Measurements from ENCODE around the gene ABCA7. TPM values are rescaled to one million over a fixed set of nuclear protein-coding genes. Genes with fewer than 3 reads are reported as not detected.

Gene ABCA7
- total RNA-seq, 1 experiment from 2014 or later = 91.4 TPM

DNA sequence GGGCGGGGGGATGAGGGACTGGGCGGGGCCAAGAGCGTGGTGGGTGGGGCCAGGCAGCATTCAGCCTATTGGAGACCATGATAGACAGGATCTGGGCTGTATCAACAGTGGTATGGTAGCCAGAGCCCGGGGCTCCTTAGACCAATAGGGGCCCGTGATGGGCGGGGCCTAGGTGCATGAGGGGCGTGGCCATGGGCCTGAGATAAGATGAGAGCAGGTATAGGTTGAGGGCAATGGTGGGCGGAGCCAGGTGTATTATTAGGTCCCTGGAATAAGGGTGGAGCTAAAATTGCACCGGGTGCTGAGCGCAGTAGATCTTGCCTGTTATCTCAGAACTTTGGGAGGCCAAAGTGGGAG lies 5.3 kb downstream of the ABCA7 start:
- Histone ChIP-seq H3K9me2 (ENCODE audit: insufficient read depth) (no peaks in the 10 kb centered on the region), H3K4me1 (ENCODE audit: control insufficient read depth in 1 of 2, insufficient read depth in 2 of 2, low read length in 2 of 2) (peaks cover 30 to 60% of the 10 kb centered on the region in 2 experiments), H3K27ac (ENCODE audit: low read depth, low read length) (peak overlapping the region; percentile 74), H3K36me3 (ENCODE audit: control insufficient read depth in 1 of 2, insufficient read depth in 2 of 2, low read length in 2 of 2) (peaks cover 0 to 15% of the 10 kb centered on the region in 2 experiments; a peak in 1 of 4 replicates), H2AFZ (ENCODE audit: low read depth, low read length, poor library complexity, severe bottlenecking) (no peak overlapping the region), H4K20me1 (ENCODE audit: insufficient read depth) (no peaks in the 10 kb centered on the region), H3K9me3 (ENCODE audit: control insufficient read depth in 1 of 2, insufficient read depth in 1 of 2, low read depth in 1 of 2, low read length in 2 of 2) (no peaks in the 10 kb centered on the region), H3K4me3 (replicated peaks in 1 of 2; ENCODE audit: low read depth in 1 of 2, low read length in 2 of 2) (no peak overlapping the region), H3K4me2 (ENCODE audit: low read length) (no peak overlapping the region; the same call in 1 of the 2 replicates), H3K9ac (ENCODE audit: low read length) (no peak overlapping the region), H3K27me3 (ENCODE audit: insufficient read depth, low read length) (no peaks in the 10 kb centered on the region), H3K79me2 (ENCODE audit: insufficient read depth, low read length) (peaks cover 12% of the 10 kb centered on the region; the same call in 1 of the 2 replicates)
- BruUV-seq (replicated peaks) = no TSS peak
- no peak for TF ChIP-seq POLR2AphosphoS5 (IDR thresholded peaks at IDR 0.05; ENCODE audit: low read depth, low read length)
- TF ChIP-seq POLR2A (IDR thresholded peaks at IDR 0.05; ENCODE audit: borderline replicate concordance, extremely low read depth, insufficient read depth, insufficient read length) = peak; percentile 46
- ATAC-seq (peak; percentile 69), DNase-seq (ENCODE audit: low read depth, low spot score) (peak; percentile 95)
- RAD21 ChIA-PET (ENCODE audit: low non-redundant PET in 1 of 2, low total read pairs in 2 of 2, uncharacterized antibody in 2 of 2, unreplicated experiment in 2 of 2) = no interaction called here
- POLR2A ChIA-PET = interaction anchor here (1.0 to 2.0 kb wide), 3 partner anchors 16 to 224 kb away, joined by 4 to 7 read pairs (median 7); partner anchors contain the start of genes CIRBP and RNU6-2
- intact Hi-C loops (cut with micrococcal nuclease) = no loop called here
- CTCF ChIA-PET = interaction anchor here (1.0 to 1.4 kb wide), 2 partner anchors 20 to 199 kb away, joined by 4 to 7 read pairs; no protein-coding TSS in a partner anchor

DNA sequence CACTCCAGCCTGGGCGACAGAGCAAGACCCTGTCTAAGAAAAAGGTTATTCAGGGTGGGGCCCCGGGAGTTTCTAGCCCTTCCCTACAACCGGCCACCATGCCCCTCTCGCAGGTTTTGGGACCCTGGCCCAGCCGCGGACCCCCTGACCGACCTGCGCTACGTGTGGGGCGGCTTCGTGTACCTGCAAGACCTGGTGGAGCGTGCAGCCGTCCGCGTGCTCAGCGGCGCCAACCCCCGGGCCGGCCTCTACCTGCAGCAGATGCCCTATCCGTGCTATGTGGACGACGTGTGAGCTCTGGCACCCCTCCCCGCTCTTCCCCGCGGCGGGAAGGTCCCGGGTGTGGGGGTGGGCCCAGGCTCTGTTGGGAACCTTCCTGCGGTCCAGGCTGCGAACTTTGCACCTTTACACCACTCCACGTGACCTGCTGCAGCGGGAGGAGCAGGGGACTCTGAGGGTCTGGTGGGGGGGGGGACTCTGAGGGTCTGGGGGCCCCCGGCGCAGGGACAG lies 6.3 kb downstream of the ABCA7 start:
- Histone ChIP-seq H3K9me3 (ENCODE audit: control insufficient read depth in 1 of 2, insufficient read depth in 1 of 2, low read depth in 1 of 2, low read length in 2 of 2) (no peaks in the 10 kb centered on the region), H3K27me3 (ENCODE audit: insufficient read depth, low read length) (no peaks in the 10 kb centered on the region), H2AFZ (ENCODE audit: low read depth, low read length, poor library complexity, severe bottlenecking) (no peak overlapping the region), H3K4me3 (replicated peaks in 1 of 2; ENCODE audit: low read depth in 1 of 2, low read length in 2 of 2) (no peak overlapping the region), H3K4me2 (ENCODE audit: low read length) (no peak overlapping the region), H3K4me1 (ENCODE audit: control insufficient read depth in 1 of 2, insufficient read depth in 2 of 2, low read length in 2 of 2) (peaks cover 29 to 51% of the 10 kb centered on the region in 2 experiments), H3K36me3 (ENCODE audit: control insufficient read depth in 1 of 2, insufficient read depth in 2 of 2, low read length in 2 of 2) (peaks cover 0 to 15% of the 10 kb centered on the region in 2 experiments; a peak in 1 of 4 replicates), H3K9ac (ENCODE audit: low read length) (no peak overlapping the region), H3K79me2 (ENCODE audit: insufficient read depth, low read length) (peaks cover 8% of the 10 kb centered on the region; the same call in 1 of the 2 replicates), H3K9me2 (ENCODE audit: insufficient read depth) (no peaks in the 10 kb centered on the region), H3K27ac (ENCODE audit: low read depth, low read length) (peak overlapping the region; percentile 50), H4K20me1 (ENCODE audit: insufficient read depth) (no peaks in the 10 kb centered on the region)
- intact Hi-C loops (cut with micrococcal nuclease) = no loop called here
- DNase-seq (ENCODE audit: low read depth, low spot score) = no peak
- no peak for ATAC-seq
- CTCF ChIA-PET = interaction anchor here (1.4 kb wide), 1 partner anchor 19 kb away, joined by 7 read pairs; no protein-coding TSS in a partner anchor
- BruUV-seq (replicated peaks) = no TSS peak
- RAD21 ChIA-PET (ENCODE audit: low non-redundant PET in 1 of 2, low total read pairs in 2 of 2, uncharacterized antibody in 2 of 2, unreplicated experiment in 2 of 2) = no interaction called here
- POLR2A ChIA-PET = interaction anchor here (2.0 kb wide), 1 partner anchor 223 kb away, joined by 7 read pairs; the partner anchor contains the start of gene CIRBP
- TF ChIP-seq EZH2phosphoT487 (IDR thresholded peaks at IDR 0.05; ENCODE audit: borderline replicate concordance) (no peak), EZH2 (IDR thresholded peaks at IDR 0.05) (no peak), YY1 (IDR thresholded peaks at IDR 0.05; ENCODE audit: extremely low read depth, insufficient replicate concordance, low read depth, low read length) (no peak), POLR2AphosphoS5 (IDR thresholded peaks at IDR 0.05; ENCODE audit: low read depth, low read length) (no peak), EGR1 (IDR thresholded peaks at IDR 0.05; ENCODE audit: low read depth) (no peak), SP1 (IDR thresholded peaks at IDR 0.05; ENCODE audit: low read depth) (no peak), ZNF274 (IDR thresholded peaks at IDR 0.05; ENCODE audit: low read depth, low read length) (no peak), ZFX (IDR thresholded peaks at IDR 0.05) (no peak), POLR2A (IDR thresholded peaks at IDR 0.05; ENCODE audit: borderline replicate concordance, extremely low read depth, insufficient read depth, insufficient read length) (no peak), SIN3A (IDR thresholded peaks at IDR 0.05; ENCODE audit: low read depth) (no peak), ELF1 (IDR thresholded peaks at IDR 0.05; ENCODE audit: borderline replicate concordance, low read depth) (no peak), FOSL1 (IDR thresholded peaks at IDR 0.05; ENCODE audit: low read depth) (no peak)
- TF ChIP-seq, protein P1, sequence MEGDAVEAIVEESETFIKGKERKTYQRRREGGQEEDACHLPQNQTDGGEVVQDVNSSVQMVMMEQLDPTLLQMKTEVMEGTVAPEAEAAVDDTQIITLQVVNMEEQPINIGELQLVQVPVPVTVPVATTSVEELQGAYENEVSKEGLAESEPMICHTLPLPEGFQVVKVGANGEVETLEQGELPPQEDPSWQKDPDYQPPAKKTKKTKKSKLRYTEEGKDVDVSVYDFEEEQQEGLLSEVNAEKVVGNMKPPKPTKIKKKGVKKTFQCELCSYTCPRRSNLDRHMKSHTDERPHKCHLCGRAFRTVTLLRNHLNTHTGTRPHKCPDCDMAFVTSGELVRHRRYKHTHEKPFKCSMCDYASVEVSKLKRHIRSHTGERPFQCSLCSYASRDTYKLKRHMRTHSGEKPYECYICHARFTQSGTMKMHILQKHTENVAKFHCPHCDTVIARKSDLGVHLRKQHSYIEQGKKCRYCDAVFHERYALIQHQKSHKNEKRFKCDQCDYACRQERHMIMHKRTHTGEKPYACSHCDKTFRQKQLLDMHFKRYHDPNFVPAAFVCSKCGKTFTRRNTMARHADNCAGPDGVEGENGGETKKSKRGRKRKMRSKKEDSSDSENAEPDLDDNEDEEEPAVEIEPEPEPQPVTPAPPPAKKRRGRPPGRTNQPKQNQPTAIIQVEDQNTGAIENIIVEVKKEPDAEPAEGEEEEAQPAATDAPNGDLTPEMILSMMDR (IDR thresholded peaks at IDR 0.05 in 2 of 3, conservative IDR thresholded peaks at IDR 0.05 in 1 of 3; ENCODE audit: borderline replicate concordance in 1 of 3, insufficient read depth in 1 of 3, low read depth in 2 of 3, low read length in 2 of 3) = no peak
- TF ChIP-seq, protein P2, sequence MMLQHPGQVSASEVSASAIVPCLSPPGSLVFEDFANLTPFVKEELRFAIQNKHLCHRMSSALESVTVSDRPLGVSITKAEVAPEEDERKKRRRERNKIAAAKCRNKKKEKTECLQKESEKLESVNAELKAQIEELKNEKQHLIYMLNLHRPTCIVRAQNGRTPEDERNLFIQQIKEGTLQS (IDR thresholded peaks at IDR 0.05) = no peak
- TF ChIP-seq, protein P3, sequence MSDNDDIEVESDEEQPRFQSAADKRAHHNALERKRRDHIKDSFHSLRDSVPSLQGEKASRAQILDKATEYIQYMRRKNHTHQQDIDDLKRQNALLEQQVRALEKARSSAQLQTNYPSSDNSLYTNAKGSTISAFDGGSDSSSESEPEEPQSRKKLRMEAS (IDR thresholded peaks at IDR 0.05) = no peak
- TF ChIP-seq, protein P4, sequence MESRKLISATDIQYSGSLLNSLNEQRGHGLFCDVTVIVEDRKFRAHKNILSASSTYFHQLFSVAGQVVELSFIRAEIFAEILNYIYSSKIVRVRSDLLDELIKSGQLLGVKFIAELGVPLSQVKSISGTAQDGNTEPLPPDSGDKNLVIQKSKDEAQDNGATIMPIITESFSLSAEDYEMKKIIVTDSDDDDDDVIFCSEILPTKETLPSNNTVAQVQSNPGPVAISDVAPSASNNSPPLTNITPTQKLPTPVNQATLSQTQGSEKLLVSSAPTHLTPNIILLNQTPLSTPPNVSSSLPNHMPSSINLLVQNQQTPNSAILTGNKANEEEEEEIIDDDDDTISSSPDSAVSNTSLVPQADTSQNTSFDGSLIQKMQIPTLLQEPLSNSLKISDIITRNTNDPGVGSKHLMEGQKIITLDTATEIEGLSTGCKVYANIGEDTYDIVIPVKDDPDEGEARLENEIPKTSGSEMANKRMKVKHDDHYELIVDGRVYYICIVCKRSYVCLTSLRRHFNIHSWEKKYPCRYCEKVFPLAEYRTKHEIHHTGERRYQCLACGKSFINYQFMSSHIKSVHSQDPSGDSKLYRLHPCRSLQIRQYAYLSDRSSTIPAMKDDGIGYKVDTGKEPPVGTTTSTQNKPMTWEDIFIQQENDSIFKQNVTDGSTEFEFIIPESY (IDR thresholded peaks at IDR 0.05; ENCODE audit: extremely low read depth, insufficient replicate concordance, low read length) = no peak

Data from HCT116 (cell line).